AG04450 (cell line): ENCODE data around the gene KCTD16. TPM values are rescaled to one million over a fixed set of nuclear protein-coding genes. Genes with fewer than 3 reads are reported as not detected.

Experiments
- CTCF ChIA-PET: fragments of 300-600, 350-600 bp; formaldehyde crosslinking; extraction: SDS; loops from one replicate; lab custom pipeline; 2022; ENCODE audit warnings: antibody characterized with exemption, inconsistent platforms; lab: Charles Lee
- POLR2A ChIA-PET: fragments of 350-600 bp; formaldehyde crosslinking; extraction: SDS; loops from one replicate; lab custom pipeline; 2021; ENCODE audit warnings: antibody characterized with exemption, inconsistent platforms; lab: Yijun Ruan, JAX
- DNase-seq: peaks from one replicate; pipeline ENCODE4 v3.0.0-alpha.2; 2011; ENCODE audit warnings: low read depth, low spot score
- H3K27ac ChIP-seq: one replicate; pipeline ENCODE4 v1.5.1; 2012; ENCODE audit warnings: low read depth, low read length, control low read depth
- H3K27me3 ChIP-seq: one replicate; pipeline ENCODE4 v1.6.0; 2012; ENCODE audit warnings: low read length; ENCODE audit not compliant: control insufficient read depth, insufficient read depth
- H3K4me3 ChIP-seq: 2 replicates; pipeline ENCODE4 v1.5.1; 2011; ENCODE audit warnings: mild to moderate bottlenecking, low read depth, low read length, control low read depth
- H3K9me3 ChIP-seq: 2 replicates; pipeline ENCODE4 v1.5.1; 2012; ENCODE audit warnings: low read length; ENCODE audit not compliant: control insufficient read depth, insufficient read depth
- polyA plus RNA-seq: library from polyadenylated mRNA; depleted of rRNA; stranded (reverse); fragments of >200 nt; gene quantifications from 2 replicates; pipeline ENCODE4 v1.2.3, GENCODE V29; 2011
- TF ChIP-seq, protein P1 (sequence below): IDR thresholded peaks from 2 replicates; pipeline ENCODE4 v1.5.1; 2011; ENCODE audit warnings: low read depth, low read length, control low read depth, inconsistent platforms

Gene KCTD16
- polyA plus RNA-seq, 1 experiment: 0.38 TPM

DNA sequence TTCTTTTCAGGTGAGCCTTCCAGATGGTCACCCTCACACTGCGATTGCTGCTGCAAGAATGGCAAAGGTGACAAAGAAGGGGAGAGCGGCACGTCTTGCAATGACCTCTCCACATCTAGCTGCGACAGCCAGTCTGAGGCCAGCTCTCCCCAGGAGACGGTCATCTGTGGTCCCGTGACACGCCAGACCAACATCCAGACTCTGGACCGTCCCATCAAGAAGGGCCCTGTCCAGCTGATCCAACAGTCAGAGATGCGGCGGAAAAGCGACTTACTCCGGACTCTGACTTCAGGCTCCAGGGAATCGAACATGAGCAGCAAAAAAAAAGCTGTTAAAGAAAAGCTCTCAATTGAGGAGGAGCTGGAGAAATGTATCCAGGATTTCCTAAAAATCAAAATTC is 303.0 kb downstream of the KCTD16 start:
- ChIA-PET CTCF (no interaction called here), POLR2A (no interaction called here)
- H3K9me3 ChIP-seq: no peaks in the 10 kb centered on the region

DNA sequence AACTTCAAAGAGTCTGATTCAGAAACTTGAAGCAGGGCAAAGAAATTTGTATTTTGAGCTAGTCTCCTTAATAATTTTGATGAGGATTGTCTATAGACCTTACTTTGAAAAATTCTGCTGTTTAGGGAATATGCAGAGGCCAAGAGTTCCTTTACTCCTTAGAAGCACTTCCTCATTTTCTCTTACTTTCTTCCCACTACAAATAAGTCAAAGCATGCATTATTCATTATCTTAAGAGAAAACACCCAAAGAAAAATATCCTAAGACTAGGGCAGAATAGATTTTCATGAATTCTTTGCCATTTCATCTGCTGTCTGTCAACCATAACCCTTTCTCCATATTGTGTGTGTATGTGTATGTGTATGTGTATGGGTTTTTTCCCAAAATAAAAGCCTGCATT is 307.9 kb downstream of the KCTD16 start:
- Histone ChIP-seq H3K4me3 (no peak overlapping the region), H3K27me3 (no peaks in the 10 kb centered on the region), H3K9me3 (no peaks in the 10 kb centered on the region), H3K27ac (no peak overlapping the region)
- no peak for DNase-seq
- CTCF ChIA-PET: interaction anchor here (0.7 kb wide), 1 partner anchor 254 kb away, joined by 4 read pairs; no protein-coding TSS in a partner anchor
- TF ChIP-seq, protein P1, sequence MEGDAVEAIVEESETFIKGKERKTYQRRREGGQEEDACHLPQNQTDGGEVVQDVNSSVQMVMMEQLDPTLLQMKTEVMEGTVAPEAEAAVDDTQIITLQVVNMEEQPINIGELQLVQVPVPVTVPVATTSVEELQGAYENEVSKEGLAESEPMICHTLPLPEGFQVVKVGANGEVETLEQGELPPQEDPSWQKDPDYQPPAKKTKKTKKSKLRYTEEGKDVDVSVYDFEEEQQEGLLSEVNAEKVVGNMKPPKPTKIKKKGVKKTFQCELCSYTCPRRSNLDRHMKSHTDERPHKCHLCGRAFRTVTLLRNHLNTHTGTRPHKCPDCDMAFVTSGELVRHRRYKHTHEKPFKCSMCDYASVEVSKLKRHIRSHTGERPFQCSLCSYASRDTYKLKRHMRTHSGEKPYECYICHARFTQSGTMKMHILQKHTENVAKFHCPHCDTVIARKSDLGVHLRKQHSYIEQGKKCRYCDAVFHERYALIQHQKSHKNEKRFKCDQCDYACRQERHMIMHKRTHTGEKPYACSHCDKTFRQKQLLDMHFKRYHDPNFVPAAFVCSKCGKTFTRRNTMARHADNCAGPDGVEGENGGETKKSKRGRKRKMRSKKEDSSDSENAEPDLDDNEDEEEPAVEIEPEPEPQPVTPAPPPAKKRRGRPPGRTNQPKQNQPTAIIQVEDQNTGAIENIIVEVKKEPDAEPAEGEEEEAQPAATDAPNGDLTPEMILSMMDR: no peak
- POLR2A ChIA-PET: no interaction called here

More for the DNA sequence above, 303.0 kb downstream of the KCTD16 start:
- H3K27me3 ChIP-seq: no peaks in the 10 kb centered on the region
- TF ChIP-seq, protein P1: no peak
- H3K27ac ChIP-seq: no peak overlapping the region
- no peak for DNase-seq
- no peak overlapping the region for H3K4me3 ChIP-seq

DNA sequence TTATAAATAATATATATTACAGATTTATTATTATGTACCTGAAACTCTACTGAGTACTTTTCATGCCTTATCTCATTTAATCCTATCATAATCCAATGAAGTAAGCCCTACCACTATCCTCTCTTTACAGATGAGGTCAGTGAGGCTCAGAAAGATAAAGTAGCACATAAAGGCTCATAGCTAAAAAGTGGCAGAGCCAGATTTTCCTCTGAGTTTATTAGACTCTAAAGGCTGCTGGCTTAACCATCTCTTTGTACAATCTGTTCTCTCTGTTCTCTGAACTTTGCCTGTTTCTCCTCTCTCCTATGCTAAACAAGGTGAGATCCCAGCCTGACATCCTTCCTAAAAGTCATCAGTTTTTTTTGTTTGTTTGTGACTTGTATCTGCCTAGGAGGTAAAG is 311.2 kb downstream of the KCTD16 start:
- H3K27ac ChIP-seq: no peak overlapping the region
- no peak overlapping the region for H3K4me3 ChIP-seq
- DNase-seq: no peak
- ChIA-PET POLR2A (no interaction called here), CTCF (interaction anchor here (2.6 kb wide), 1 partner anchor 14 kb away, joined by 11 read pairs; no protein-coding TSS in a partner anchor)
- no peaks in the 10 kb centered on the region for H3K9me3 ChIP-seq
- no peaks in the 10 kb centered on the region for H3K27me3 ChIP-seq
- TF ChIP-seq, protein P1: no peak

DNA sequence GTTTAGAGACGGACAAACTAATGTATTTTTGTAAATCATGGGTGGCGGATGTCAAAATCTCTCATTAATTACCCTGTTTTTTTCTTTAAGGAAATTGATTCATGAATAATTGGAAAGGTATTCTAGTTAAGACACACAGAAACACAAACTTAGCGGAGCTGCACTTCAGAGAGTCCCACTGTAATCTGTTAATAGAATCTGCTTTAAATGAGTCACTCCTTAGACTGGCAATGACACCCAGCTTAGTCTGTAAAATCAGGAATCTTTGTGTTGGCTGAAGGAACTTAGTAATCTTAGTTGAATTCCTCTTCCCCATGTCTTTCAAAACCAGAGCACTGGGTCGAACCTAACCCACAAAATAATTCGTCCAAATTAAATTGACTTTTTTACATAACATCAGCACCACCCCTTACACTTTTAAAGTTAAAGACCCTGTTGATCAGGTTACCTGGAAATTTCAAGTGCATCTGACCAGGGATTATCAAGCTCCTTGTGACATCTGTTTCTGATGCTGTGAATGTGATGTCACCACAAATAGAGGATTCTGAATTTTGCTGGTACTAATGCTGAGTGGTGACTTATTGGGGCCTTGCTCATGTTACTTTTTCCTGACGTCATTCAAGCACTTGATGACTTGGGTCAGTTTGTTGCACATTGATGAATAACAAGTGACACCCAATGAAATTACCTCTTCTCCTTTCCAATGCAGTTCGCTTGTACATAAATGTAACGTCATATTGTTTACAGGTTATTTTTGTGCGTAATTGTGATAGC is 313.6 kb downstream of the KCTD16 start:
- DNase-seq: peak; percentile 4
- Histone ChIP-seq H3K27ac (no peak overlapping the region), H3K9me3 (no peaks in the 10 kb centered on the region), H3K27me3 (no peaks in the 10 kb centered on the region), H3K4me3 (no peak overlapping the region)
- TF ChIP-seq, protein P1: no peak
- ChIA-PET POLR2A (no interaction called here), CTCF (interaction anchor here (0.8 kb wide), 1 partner anchor 17 kb away, joined by 3 read pairs; no protein-coding TSS in a partner anchor)

DNA sequence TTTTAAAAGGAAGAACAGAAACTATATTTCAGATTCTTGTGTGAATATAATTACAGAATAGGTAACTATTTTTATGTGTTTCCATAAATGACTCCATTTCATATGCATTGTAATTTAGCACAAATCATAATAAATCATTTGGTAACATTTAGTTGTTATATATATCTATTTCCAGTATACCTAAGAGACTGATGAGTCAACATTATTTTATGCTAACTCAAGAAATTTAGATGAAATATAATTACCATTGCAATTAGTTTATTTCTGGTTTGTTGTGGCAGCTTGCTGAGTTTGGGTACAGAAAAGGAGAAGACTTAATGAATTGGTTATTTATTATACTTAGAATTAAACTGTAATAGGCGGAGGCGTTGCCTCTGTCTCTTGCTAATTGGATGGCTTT is 314.9 kb downstream of the KCTD16 start:
- CTCF ChIA-PET: no interaction called here
- Histone ChIP-seq H3K4me3 (no peak overlapping the region), H3K27ac (no peak overlapping the region), H3K9me3 (no peaks in the 10 kb centered on the region), H3K27me3 (no peaks in the 10 kb centered on the region)
- no peak for DNase-seq
- POLR2A ChIA-PET: no interaction called here
- TF ChIP-seq, protein P1: no peak
